NCI-H187 treated with DMSO at 0.1 percent for 48 hours (cell line): ENCODE measurements around the gene HIVEP3.

Experiments
- DNase-seq: peaks from one replicate; lab custom pipeline; 2025; lab: John Stamatoyannopoulos, UW

HIVEP3 gene

DNA sequence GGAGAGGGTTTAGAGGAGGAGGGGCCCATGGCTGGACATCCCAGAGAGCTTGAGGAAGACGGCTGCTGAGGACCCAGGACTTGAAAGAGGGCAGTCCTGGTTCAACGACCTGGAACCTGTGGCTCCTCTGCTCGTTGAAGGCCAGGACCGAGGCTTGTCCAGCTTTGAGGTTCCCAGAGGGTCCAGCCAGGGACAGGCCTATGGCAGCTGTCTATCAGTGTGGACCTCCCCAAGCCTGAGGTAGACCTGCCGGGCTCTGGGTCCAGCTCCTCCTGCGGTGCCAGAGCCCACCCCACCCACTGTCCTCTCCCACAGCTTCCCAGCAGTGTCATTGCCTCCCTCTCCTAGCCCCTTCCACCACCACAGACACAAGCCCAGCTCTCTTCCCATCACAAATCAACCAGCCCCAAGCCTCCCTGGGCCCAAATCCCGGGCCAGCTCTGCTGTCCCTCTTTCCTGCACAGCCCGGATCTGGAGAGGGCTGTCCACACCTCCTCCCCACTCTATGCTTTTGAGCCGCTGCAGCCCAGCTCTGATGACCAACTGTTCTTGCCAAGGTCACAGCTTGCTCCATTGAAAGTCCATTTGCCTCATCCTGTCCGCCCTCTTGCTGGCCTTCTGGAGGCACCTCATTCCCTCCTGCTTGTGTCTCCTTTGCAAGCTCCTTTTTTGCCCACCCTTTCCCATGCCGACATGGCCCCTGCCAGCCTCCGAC is 385.5 kb downstream of the HIVEP3 start:
- no peak for DNase-seq

DNA sequence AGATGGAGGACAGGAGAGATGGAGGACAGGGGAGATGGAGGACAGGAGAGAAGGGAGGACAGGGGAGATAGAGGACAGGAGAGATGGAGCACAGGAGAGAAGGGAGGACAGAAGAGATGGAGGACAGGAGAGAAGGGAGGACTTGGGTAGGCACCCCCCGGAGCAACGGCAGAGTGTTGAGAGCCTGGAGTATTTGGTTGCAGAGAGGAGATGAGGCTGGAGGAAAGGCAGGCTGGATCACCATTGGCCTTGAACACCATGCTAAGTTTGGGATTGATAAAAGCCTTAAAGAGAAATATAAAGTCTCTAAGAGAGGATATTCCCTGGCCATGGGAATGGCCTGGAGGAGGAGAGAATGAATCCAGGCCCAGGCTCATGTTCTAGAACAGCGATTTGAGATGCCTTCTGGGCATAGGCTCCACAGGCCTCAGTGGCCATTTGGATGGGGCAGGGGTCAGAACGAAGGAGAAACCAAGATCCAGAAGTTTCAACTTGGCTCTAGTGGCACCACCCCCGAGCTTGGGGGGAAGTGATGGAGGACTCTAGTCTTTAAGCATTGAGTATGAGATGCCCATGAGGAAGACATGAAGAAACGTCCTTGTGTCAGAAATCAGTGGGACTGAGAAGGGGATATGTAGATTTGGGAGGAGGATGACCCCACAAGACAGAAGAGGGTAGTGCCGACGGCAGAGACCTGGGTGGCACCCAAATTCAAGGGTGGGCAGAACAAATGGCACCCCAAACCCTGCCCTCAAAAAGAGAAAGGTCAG is 386.3 kb downstream of the HIVEP3 start:
- DNase-seq, result no peak

- DNase-seq, result no peak
Measured at GRCh38 chr1:41530411-41530810, 388.3 kb downstream of the HIVEP3 start.

- DNase-seq, result no peak
Measured at GRCh38 chr1:41529621-41530395, 388.9 kb downstream of the HIVEP3 start.

DNA sequence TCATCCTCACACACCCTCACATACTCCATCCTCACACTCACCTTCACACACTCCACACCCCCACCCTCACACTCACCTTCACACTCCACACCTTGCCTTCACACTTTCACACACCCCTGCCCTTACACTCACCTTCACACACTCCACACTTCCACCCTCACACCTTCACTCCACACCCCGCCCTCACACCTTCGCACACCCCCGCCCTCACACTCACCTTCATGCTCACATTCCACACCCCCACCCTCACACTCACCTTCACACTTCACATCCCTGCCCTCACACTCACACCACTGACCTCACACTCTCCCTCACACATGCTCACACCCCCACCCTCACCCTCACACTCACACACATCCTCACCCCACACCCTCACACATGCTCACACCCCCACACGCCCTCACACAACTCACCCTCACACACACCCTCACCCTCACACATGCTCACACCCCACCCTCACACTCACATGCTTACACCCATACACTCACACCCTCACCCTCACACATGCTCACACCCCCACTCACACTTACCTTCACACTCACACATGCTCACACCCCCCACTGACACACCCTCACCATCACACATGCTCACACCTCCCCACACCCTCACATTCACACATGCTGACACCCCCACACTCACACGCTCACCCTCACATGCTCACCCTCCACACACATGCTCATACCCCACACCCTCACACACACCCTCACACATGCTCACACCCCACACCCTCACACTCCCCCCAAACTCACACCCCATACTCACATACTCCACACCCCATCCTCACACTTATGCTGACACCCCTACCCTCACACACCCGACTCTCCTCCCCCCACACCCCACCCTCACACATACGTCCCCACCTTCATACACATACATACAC is 389.8 kb downstream of the HIVEP3 start:
- DNase-seq, result no peak

- no peak for DNase-seq
Measured at GRCh38 chr1:41528106-41528505, 390.6 kb downstream of the HIVEP3 start.

GRCh38 chr1:41526956-41527561 is 391.7 kb downstream of the HIVEP3 start:
- DNase-seq, result no peak

DNA sequence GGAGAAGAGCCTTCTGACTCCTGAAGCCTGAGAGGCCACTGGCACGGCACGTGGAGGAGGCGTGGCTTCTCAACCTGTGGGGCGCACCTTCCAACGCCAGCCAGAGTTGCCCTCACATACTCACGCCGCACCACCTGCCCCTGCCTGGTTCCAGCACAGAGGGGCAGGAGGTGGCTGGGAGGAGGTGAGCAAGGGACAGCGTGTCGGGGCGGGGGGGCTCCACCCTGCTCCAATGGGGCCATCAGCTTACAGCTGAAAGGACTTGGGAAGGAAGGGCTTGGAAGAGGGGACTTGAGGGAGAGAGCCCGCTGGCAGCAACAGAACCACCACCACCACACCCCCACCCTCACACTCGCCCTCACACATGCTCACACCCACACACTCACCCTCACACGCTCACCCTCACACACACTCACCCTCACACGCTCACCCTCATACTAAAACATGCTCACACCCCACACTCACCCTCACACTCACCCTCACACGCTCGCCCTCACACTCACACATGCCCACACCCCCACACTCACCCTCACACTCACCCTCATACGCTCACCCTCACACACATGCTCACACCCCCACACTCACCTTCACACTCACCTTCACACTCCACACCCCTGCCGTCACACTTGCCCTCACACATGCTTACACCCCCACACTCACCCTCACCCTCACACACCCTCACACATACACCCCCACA is 392.7 kb downstream of the HIVEP3 start:
- DNase-seq, result no peak

- no peak for DNase-seq
Measured at GRCh38 chr1:41524676-41525675, 393.7 kb downstream of the HIVEP3 start.

GRCh38 chr1:41523949-41524675 is 394.6 kb downstream of the HIVEP3 start:
- no peak for DNase-seq

- no peak for DNase-seq
Measured at GRCh38 chr1:41523071-41523470, 395.7 kb downstream of the HIVEP3 start.

- DNase-seq, result no peak
Measured at GRCh38 chr1:41521766-41522165, 397.0 kb downstream of the HIVEP3 start.

DNA sequence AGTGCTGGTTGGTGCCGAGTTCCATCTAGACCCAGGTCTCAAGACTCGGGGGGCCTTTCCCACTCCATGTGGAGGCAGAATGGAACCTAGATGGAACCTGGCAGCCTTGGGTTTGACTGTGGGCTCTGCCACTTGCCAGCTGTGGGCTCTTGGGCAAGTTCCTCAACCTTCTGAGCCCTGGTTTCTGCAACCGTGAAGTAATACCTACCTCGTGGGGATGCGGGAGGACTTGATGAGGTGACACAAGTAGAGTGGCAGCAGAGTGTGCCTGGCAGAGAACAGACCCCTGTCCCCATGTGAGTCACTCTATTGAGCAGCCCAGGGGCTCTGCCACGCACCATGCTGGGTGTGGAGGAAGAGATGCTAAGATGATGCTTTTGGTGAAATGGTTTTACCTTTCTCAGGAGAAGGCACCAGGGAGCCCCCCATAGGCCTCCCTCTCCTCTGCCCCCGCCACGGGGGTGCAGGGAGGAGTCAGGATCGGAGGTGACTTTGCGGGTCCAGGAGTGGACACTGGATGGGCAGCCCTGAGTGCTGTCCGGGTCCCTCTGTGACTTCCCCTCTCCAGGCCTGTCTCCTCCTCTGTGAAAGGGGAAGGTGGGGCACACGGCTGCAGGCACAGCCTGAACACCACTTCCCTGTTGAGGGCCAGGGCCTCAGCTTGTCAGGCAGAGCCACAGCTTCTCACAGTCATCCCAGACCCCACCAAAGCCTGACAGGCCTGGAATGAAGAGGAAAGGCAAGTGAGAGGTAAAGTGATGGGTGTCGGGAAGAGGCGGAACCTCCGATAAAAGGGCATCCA is 397.6 kb downstream of the HIVEP3 start:
- no peak for DNase-seq

DNA sequence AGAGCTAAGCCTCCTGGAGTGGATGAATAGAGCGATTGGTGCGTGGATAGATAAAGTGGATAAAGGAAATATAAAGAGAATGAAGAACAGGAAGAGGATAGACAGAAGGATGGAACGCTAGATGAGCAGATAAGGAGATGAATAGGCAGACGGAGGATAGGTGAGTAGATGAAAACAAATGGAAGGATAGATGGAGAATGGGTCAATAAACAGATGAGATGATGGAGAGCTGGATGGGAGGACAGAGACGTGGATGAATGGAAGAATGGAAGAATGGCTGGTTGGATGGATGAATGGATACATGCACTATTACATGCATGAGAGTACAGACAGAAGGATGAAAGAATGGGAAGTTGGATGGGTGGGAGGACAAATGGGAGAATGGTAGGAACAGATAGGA is 399.1 kb downstream of the HIVEP3 start:
- no peak for DNase-seq

- no peak for DNase-seq
Measured at GRCh38 chr1:41518471-41518870, 400.3 kb downstream of the HIVEP3 start.

DNA sequence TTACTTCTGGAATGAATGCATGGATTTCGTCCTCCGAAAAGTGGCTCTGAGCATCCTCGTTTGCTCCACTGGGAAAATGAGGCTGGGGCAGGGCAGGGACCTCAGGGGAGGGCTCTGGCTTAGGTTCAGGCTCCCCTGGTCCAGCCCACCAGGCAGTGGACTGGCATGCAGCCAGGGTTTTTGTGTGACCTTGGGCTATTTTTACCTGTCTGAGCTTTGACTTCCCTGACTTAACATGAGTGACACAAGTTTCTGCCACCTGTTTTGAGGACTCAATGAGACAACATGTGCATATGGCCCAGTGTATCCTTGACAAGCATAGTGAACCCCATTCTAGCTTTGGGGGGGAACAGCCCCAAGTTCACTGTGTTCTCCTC is 401.7 kb downstream of the HIVEP3 start:
- no peak for DNase-seq

GRCh38 chr1:41516168-41517061 is 402.3 kb downstream of the HIVEP3 start:
- DNase-seq, result no peak
